AG04449 (cell line): ENCODE results near the gene DOCK1.

Source experiments
- CTCF ChIA-PET: fragments of 350-600 bp; formaldehyde crosslinking; extraction: SDS; loops from one replicate; lab custom pipeline; 2021; ENCODE audit warnings: antibody characterized with exemption; lab: Yijun Ruan, JAX
- POLR2A ChIA-PET: fragments of 400-600, 350-600 bp; formaldehyde crosslinking; extraction: SDS; loops from one replicate; lab custom pipeline; 2020; ENCODE audit warnings: antibody characterized with exemption, inconsistent platforms; lab: Yijun Ruan, JAX
- DNase-seq: peaks from one replicate; pipeline ENCODE4 v3.0.0-alpha.2; 2010; ENCODE audit warnings: low read depth, low spot score
- H3K4me3 ChIP-seq: 2 replicates; pipeline ENCODE4 v1.5.1; 2011; ENCODE audit warnings: low read depth, mild to moderate bottlenecking, control low read depth, low read length
- TF ChIP-seq, protein P1 (sequence below): IDR thresholded peaks from one replicate; pipeline ENCODE4 v1.5.1; 2011; ENCODE audit warnings: mild to moderate bottlenecking, moderate library complexity, low read length, control low read depth, inconsistent platforms; ENCODE audit not compliant: insufficient read depth; ENCODE audit errors: missing control alignments

Gene DOCK1

DNA sequence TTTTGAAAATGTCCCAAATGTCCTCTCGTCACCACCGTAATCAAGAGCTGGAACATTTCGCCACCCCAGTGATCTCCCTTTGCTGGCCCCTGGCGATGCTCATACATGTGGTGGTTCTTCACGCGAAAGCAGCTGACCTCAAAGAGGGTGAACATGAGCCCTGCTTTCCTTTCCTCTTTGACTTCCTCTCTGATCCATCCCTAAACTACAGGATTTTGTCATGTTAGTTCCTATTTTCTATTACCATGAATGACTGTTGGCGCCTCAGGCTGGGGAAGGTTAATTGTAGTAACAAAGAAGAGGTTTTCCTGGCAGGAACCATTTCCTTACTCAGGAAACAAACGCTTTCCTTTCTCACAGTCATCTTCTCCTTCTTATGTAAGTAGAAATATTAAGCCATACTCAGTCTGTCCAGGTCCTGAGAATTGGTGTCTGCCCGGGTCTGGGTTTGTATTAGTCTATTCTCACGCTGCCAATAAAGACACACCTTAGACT is 176.7 kb downstream of the DOCK1 start:
- no peak overlapping the region for H3K4me3 ChIP-seq
- DNase-seq: no peak
- ChIA-PET POLR2A (interaction anchor here (0.7 kb wide), 1 partner anchor 182 kb away, joined by 3 read pairs; no protein-coding TSS in a partner anchor), CTCF (no interaction called here)
- TF ChIP-seq, protein P1, sequence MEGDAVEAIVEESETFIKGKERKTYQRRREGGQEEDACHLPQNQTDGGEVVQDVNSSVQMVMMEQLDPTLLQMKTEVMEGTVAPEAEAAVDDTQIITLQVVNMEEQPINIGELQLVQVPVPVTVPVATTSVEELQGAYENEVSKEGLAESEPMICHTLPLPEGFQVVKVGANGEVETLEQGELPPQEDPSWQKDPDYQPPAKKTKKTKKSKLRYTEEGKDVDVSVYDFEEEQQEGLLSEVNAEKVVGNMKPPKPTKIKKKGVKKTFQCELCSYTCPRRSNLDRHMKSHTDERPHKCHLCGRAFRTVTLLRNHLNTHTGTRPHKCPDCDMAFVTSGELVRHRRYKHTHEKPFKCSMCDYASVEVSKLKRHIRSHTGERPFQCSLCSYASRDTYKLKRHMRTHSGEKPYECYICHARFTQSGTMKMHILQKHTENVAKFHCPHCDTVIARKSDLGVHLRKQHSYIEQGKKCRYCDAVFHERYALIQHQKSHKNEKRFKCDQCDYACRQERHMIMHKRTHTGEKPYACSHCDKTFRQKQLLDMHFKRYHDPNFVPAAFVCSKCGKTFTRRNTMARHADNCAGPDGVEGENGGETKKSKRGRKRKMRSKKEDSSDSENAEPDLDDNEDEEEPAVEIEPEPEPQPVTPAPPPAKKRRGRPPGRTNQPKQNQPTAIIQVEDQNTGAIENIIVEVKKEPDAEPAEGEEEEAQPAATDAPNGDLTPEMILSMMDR: no peak

DNA sequence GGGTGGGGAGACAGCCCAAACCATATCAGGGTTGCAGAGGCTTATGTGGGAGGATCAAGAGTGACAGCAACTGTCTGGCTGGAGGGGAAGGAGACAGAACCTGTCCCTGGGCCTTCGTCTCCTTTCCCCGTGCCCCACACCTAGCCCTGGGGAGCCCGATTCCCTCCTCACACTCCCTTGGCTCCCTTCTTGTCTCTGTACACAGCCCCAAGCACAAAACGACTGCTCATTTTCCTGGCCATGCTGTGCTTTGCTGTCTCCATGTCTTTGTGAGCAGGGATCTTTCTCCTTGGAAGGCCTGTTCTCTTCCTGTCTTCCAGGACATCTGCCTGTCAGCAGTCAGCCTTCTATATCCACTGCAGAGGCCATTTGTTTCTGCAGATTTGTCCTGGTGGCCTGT is 177.4 kb downstream of the DOCK1 start:
- CTCF ChIA-PET: no interaction called here
- TF ChIP-seq, protein P1: no peak
- no peak for DNase-seq
- H3K4me3 ChIP-seq: no peak overlapping the region
- POLR2A ChIA-PET: no interaction called here

DNA sequence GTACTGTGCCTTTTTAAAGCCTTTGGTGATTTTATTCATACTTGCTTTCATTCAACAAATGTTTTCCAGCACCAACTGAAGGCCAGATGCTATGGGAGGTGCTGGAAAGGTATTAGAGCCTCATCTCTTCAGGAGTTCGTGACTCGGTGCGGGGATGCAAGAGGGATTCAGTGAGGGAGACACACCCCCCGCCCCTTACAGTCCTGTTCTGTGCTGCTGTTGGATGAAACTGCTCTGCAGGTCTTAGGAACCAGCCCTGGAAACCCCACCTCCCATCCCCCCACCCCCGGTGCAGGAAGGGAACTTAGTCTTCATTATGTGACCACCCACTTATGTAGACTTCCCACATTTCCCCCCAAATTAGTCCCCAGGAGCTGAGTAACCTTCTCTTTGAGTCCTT is 180.7 kb downstream of the DOCK1 start:
- ChIA-PET POLR2A (no interaction called here), CTCF (no interaction called here)
- TF ChIP-seq, protein P1: no peak
- no peak for DNase-seq
- H3K4me3 ChIP-seq: no peak overlapping the region

DNA sequence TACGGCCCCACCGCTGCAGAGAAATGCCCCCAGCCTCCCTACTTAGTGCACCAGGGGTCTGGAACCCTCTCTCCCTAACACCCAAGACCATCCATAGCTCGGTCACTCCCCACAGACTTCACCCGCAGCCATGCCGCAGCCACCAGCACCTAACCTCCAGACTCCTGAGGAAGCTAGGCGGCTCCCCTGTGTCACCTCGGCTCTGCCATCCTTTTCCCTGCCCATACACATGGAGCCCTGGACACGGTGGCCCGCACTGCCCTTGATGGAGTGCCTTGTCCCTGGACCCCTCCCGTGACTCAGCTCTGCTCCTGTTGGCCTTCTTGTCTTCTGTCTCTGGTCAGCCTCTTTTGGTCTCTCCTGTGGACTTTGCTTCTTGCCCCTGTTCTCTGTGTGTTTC is 183.7 kb downstream of the DOCK1 start:
- POLR2A ChIA-PET: no interaction called here
- no peak for DNase-seq
- CTCF ChIA-PET: no interaction called here
- no peak overlapping the region for H3K4me3 ChIP-seq
- TF ChIP-seq, protein P1: no peak

DNA sequence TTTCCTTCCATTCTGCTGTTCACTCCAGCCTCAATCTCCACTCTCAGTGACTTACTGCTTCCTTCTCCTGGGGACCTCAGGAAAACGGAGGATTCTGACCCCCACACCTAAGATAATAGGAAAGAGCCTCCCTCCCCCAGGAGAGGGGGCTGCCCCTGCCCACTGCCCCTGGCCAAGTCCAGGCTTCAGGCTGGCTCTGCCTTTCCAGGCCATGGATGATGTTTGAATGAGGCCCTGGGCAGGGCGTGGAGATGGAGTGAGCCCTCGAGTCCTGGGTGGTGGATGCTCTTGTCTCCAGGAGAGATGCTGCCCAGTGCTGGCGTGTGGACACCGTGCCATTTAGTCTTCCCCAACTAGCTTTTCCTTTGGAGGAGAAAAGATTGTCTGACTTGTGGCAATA is 184.2 kb downstream of the DOCK1 start:
- CTCF ChIA-PET: no interaction called here
- TF ChIP-seq, protein P1: no peak

DNA sequence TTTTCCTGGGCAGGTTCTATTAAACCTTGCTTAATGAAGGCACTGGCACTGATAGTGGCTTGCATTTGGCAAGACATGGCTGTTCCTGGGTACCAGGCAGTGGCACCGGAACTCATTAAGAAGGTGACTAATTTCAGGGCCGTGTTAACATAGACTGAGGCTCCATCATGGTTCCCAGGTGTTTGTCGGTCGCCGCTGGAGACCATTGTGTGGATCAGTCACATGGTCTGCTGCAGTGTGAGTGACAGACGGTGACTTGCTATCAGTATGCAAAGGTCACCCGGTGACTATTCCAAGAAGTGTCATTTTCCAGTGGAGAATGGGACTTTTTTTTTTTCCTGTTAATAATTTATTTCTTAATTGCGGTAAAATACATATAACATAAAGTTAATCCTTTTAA is 184.9 kb downstream of the DOCK1 start:
- DNase-seq: no peak
- TF ChIP-seq, protein P1: no peak
- CTCF ChIA-PET: no interaction called here
- POLR2A ChIA-PET: no interaction called here
- no peak overlapping the region for H3K4me3 ChIP-seq

More for the DNA sequence above, 184.2 kb downstream of the DOCK1 start:
- POLR2A ChIA-PET: no interaction called here
- DNase-seq: no peak
- no peak overlapping the region for H3K4me3 ChIP-seq
